DMS153 treated with DMSO at 0.1 percent for 48 hours (cell line): ENCODE results near the gene BUD13.

Experiments used
- DNase-seq: peaks from one replicate; lab custom pipeline; 2025; ENCODE audit not compliant: unreplicated experiment; lab: John Stamatoyannopoulos, UW

BUD13 gene

DNA sequence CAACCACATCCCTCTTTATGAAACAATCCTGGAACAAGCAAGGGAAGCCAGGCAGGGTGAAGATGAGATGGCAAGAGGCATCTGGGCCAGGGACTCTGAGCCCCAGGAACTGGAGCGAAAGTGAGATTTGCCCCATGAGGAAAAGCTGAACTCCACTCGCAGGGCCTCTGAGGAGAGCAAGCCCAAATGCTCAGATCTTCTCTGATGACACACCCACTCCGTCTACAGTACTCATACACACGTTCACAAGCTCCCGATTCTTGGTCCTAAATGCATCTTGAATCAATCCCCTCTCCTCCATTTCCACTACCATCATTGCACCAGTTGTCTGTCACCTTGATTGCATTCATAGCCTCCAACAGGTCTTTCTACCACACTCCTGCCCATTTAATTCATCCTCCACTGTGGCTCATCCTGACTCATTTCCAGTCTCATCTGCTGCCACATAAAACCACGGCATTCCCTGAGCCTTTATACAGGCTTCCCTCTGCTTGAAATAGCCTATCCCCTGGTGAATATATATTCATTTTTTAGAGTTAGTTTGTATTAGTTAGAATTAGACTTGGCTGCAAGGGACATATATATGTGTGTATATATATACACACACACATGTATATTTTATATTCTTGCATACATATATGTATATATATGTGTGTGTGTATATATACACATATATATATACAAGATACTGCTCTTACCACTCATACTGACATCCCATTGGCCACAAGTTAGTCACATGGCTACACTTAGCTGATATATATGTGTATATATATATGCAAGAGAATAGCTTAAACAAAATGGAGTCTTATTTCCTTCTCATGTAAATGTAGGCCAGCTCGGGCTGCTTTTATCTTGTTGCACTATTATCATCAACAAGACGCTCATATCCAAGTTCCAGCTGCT lies 20.3 kb upstream of the BUD13 start:
- DNase-seq = no peak

DNA sequence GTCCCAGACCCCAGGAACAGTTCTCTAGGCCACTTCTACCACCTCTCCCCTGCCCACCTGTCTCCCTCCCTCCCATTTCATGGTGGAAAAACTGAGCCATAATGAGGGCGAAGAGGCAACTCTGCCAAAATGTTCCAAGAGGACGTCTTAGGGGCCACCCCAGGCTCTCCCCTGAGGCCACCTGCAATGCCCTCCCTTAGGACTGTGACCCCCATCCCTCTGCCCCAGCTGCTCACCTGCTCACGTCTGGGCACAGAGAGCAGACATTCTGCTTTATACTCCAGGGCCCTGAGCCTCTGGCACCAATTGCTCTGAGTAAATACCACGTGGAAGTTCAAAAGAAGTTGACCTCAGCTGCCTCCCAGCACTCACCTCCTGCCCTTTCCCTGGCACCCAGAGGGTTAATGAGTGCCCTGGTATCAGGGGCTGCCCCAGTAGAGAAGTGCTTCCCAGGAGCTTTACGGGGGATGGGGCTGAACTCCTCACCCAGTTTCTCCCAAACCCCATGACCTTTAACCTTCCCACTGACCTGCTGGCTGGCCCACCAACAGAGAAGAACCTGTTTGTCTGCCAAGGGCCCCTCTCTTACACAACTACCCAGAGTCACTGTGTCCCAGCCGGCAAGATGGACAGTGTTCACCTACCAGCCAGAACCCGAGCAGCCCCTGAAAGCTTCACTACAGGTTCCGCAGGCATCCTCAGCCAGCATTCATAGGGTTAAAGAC lies 19.5 kb upstream of the BUD13 start:
- DNase-seq = no peak

DNA sequence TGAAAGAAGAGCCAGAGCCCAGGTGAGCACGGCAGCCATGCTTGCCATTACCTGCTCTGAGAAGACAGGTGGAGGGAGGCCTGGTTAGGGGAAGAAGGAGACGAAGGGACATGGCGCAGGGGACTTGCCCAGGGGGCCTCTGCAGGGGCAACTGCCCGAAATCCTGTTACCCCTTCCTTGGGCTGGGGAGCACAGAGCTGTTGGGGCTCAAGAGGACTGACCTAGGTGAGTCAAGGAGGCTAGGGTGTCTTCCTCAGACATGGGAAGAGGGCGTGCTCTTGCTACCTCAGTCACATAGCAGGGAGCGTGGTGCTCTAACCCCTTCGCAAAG lies 19.0 kb upstream of the BUD13 start, which contains the start of gene APOA5:
Gene APOA5 (minus strand): TSS at position 67 of the 331 bp plus-strand sequence. CDS start 19 bp downstream, at position 48.
- DNase-seq = no peak

DNA sequence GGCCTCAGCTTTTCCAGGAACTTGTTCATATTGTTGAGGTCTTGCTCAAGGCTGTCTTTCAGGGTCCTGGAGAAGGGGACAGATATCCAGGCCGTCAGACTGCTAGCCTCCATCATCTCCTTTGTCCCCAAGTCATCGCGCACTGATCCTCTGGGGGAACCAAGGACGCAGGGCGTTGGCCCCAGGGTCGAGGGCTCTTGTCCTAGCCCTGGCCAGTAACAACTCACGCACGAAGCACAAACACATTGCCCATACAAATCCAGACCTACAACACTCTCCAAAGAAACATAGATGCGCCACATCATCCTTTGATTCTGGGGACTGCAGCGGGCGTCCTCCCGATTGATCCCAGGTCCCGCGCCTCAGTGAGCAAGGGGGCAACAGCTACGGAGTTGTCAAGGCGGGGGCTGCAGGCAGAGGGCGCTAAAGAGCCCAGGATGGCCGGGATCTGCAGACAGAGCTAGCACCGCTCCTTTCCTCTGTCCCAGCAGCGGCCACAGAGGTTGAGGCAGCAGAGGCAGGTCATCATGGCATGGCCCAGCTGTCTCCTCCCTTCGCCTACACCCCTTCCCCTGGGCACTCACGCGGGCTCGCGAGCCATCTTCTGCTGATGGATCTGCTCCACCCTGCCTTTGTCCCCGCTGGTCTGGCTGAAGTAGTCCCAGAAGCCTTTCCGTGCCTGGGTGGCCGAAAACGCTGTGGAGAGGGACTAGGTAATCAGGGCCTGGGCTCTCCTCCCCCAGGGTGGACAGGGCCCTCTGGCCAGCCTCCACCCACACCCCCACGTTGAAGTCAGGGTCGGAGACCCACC lies 18.4 kb upstream of the BUD13 start:
- DNase-seq = peak; percentile 49

GRCh38 chr11:116790167-116791001 lies 17.6 kb upstream of the BUD13 start:
- no peak for DNase-seq

DNA sequence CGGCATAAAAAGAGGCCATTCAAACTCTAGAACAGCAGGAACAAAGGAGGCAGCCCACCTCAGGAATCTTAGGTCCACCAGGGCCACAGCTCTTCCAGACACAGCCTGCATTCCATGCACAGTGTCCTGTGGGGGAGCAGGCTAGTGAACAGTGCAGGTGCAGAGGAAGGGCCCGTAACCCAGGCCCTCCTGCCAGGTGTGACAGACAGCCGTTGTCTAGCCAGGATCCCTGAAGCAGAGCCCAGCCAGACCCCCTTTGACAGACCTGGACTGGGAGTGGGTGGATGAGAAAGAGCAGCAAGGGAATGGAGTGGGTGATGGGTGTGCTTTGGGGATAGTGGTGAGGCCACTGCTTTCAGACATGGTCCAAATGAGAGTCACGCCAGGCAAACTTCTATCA lies 16.2 kb upstream of the BUD13 start:
- no peak for DNase-seq

DNA sequence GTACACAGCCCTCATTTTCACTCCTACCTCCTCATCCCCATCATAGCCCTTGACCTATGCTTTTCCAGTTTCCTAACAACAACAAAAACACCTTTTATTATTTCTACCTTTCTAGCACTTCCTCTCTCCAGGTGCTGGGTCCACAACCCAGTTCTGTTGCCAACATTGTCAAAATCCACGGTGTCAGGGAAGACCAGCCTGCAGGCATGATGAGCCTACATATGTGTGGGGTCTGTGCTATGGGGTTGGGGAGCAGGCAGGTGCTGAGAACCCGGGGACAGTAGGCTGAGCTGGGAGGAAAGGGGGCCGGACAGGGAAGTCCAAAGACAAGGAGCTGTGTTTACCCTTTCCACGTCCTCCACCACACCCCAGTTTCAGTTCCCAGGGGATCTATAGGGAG lies 15.7 kb upstream of the BUD13 start:
- DNase-seq = no peak

GRCh38 chr11:116787786-116788486 lies 15.1 kb upstream of the BUD13 start, which contains the start of gene ZPR1:
Gene ZPR1, minus strand, starts transcription at chr11:116788023. Its CDS starts 33 bp downstream, at chr11:116787990.
- DNase-seq = peak; percentile 53

- DNase-seq = no peak
These were observed 14.6 kb upstream of the BUD13 start for GRCh38 chr11:116787436-116787785.

- DNase-seq = no peak
These were observed 14.2 kb upstream of the BUD13 start for GRCh38 chr11:116786966-116787365.

DNA sequence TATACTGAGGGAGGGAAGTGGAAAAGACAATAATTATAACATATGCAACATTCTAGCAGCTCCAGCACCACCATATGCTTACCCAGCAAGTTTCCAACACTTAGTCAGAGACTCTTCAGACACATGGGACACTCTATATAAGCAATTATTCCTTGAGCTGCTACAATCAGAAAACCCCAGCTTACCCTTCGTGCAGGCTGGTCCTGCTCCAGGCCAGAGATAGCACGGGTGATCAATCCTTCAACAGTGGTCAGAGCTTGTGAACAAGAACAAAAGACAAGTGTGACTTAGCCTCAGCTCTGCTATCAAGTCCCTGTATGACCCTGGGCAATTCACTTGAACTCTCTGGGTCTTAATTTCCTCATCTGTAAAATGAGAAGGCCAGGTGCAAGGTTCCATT lies 13.5 kb upstream of the BUD13 start:
- DNase-seq = no peak

GRCh38 chr11:116782728-116783127 lies 9.9 kb upstream of the BUD13 start:
- no peak for DNase-seq

DNA sequence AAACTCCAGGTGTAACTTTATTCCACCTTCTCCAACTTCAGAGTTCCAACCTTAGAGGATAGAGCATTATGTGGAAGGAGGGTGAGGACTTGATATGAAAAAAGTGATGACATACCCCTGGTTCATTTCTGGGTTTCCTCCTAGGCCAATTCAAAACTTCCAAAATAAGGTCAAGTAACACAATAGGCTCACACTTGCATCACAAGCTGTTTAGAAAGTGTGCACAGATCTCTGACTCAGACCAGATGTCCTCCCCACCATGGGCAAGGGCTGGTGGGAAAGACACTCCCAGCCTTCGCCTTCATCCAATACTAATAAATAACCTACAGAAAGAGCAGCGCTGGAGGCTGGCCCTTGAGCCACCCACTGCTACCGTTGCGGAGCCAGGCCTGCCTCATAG lies 5.8 kb upstream of the BUD13 start:
- no peak for DNase-seq

DNA sequence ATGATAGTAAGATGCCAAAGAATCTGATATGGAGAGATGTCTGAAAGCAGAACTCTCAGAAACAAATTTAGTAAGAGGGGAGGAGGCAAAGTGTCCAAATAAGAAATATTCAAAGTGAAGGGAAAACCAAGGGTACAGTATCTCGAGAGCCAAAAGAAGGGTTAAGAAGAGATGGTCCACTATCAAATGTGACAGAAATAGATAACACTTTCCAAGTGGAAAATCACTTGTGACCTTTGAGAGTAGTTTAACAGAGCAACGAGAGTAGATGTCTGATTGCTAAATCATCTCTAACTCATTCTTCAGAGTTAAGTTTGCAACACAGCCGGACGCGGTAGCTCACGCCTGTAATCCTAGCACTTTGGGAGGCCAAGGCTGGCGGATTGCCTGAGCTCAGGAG lies 4.3 kb upstream of the BUD13 start:
- no peak for DNase-seq

- DNase-seq = no peak
These were observed 3.8 kb upstream of the BUD13 start for GRCh38 chr11:116776522-116776984.

DNA sequence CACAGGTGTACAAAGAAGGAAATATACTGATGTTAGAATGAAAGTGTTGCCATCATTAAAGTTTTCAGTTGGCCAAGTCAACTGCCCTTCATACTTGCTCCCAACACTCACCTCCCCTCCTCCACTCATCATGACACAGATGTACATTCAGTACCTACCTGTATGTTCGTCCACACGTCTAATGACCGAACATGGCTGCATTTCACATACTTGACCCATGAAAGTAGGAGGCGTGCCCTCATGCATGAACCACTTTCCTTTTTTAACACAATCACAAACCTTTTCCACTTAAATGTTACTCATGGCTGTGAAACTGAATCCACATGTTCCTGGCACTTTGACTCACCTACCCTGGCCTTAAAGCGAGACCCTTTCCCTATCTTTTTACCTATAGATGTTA lies 3.2 kb upstream of the BUD13 start:
- DNase-seq = no peak

GRCh38 chr11:116774661-116775060 lies 1.9 kb upstream of the BUD13 start:
- no peak for DNase-seq

- DNase-seq = peak; percentile 56
These were observed 663 bp upstream of the BUD13 start for GRCh38 chr11:116773203-116774097.

DNA sequence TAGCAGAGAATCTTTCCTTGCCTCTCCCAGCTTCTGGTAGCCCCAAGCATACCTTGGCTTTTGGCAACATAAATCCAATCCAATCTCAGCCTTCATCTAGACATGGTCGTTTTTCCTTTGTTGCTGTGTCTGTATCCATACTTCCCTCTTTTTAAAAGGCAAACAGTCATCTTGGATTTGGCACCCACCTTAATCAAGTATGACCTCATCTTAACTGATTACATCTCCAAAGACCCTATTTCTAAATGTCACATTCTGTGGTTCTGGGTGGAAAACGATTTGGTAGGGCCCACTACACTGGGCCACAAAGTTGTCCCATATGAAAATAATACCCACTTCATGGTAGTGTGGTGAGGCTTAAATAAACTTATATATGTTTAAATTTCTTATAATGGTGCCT lies 852 bp downstream of the BUD13 start:
- no peak for DNase-seq
